ENCODE measurements around the gene DBNL. TPM values are rescaled to one million over a fixed set of nuclear protein-coding genes. Genes with fewer than 3 reads are reported as not detected.

Gene DBNL
- total and polyA plus RNA-seq, 2 experiments from 2014 or later = 81.8 to 91.1 TPM

- Histone ChIP-seq H3K27me3 (no peaks in the 10 kb centered on the region), H4K20me1 (ENCODE audit: insufficient read depth, poor library complexity, severe bottlenecking) (peaks cover 16% of the 10 kb centered on the region), H3K9me3 (ENCODE audit: low read depth) (no peaks in the 10 kb centered on the region), H3K36me3 (replicated peaks; ENCODE audit: insufficient read depth, low read depth) (no peaks in the 10 kb centered on the region), H2AFZ (no peak overlapping the region), H3K79me2 (peaks cover 44% of the 10 kb centered on the region), H3K4me2 (no peak overlapping the region), H3K4me3 (no peak overlapping the region), H3K9me2 (replicated peaks; ENCODE audit: insufficient read depth) (no peaks in the 10 kb centered on the region), H3K4me1 (ENCODE audit: insufficient read depth) (no peaks in the 10 kb centered on the region), H3K27ac (no peak overlapping the region)
- WGBS (ENCODE audit: low lambda C conversion rate, missing lambda C conversion rate) = 96% methylated on average over 14 of the region's 14 CpGs
- TF ChIP-seq EZH2 (IDR thresholded peaks at IDR 0.05; ENCODE audit: borderline replicate concordance) (no peak), EZH2phosphoT487 (IDR thresholded peaks at IDR 0.05; ENCODE audit: low read depth, severe bottlenecking, unreplicated experiment) (no peak), CTCF (IDR thresholded peaks at IDR 0.05; ENCODE audit: poor library complexity) (no peak)
- no peak for DNase-seq (ENCODE audit: low spot score)
Observed at GRCh38 chr7:44050121-44050914, 5.8 kb downstream of the DBNL start.

GRCh38 chr7:44050915-44051560, 6.5 kb downstream of the DBNL start:
- Histone ChIP-seq H2AFZ (no peak overlapping the region), H4K20me1 (ENCODE audit: insufficient read depth, poor library complexity, severe bottlenecking) (peaks cover 16% of the 10 kb centered on the region), H3K4me2 (no peak overlapping the region), H3K36me3 (replicated peaks; ENCODE audit: insufficient read depth, low read depth) (no peaks in the 10 kb centered on the region), H3K9me2 (replicated peaks; ENCODE audit: insufficient read depth) (no peaks in the 10 kb centered on the region), H3K27ac (no peak overlapping the region), H3K27me3 (no peaks in the 10 kb centered on the region), H3K4me3 (no peak overlapping the region), H3K9me3 (ENCODE audit: low read depth) (no peaks in the 10 kb centered on the region), H3K79me2 (peaks cover 37% of the 10 kb centered on the region), H3K4me1 (ENCODE audit: insufficient read depth) (no peaks in the 10 kb centered on the region)
- WGBS (ENCODE audit: low lambda C conversion rate, missing lambda C conversion rate) = 92% methylated on average over 8 of the region's 8 CpGs
- TF ChIP-seq CTCF (IDR thresholded peaks at IDR 0.05; ENCODE audit: poor library complexity) (no peak), EZH2 (IDR thresholded peaks at IDR 0.05; ENCODE audit: borderline replicate concordance) (no peak), EZH2phosphoT487 (IDR thresholded peaks at IDR 0.05; ENCODE audit: low read depth, severe bottlenecking, unreplicated experiment) (no peak)
- no peak for DNase-seq (ENCODE audit: low spot score)

GRCh38 chr7:44051611-44052220, 7.2 kb downstream of the DBNL start:
- Histone ChIP-seq H3K4me3 (no peak overlapping the region), H3K79me2 (peaks cover 30% of the 10 kb centered on the region), H3K9me2 (replicated peaks; ENCODE audit: insufficient read depth) (no peaks in the 10 kb centered on the region), H2AFZ (no peak overlapping the region), H4K20me1 (ENCODE audit: insufficient read depth, poor library complexity, severe bottlenecking) (peaks cover 13% of the 10 kb centered on the region), H3K4me1 (ENCODE audit: insufficient read depth) (no peaks in the 10 kb centered on the region), H3K4me2 (no peak overlapping the region), H3K27ac (no peak overlapping the region), H3K27me3 (no peaks in the 10 kb centered on the region), H3K9me3 (ENCODE audit: low read depth) (no peaks in the 10 kb centered on the region), H3K36me3 (replicated peaks; ENCODE audit: insufficient read depth, low read depth) (no peaks in the 10 kb centered on the region)
- TF ChIP-seq CTCF (IDR thresholded peaks at IDR 0.05; ENCODE audit: poor library complexity) = no peak
- no peak for TF ChIP-seq EZH2 (IDR thresholded peaks at IDR 0.05; ENCODE audit: borderline replicate concordance)
- TF ChIP-seq EZH2phosphoT487 (IDR thresholded peaks at IDR 0.05; ENCODE audit: low read depth, severe bottlenecking, unreplicated experiment) = no peak
- no peak for DNase-seq (ENCODE audit: low spot score)
- 95% methylated on average over 5 of the region's 5 CpGs for WGBS (ENCODE audit: low lambda C conversion rate, missing lambda C conversion rate)
